Gastrocnemius medialis (tissue), 4 donors: ENCODE results near the gene FLT1.

Experiments
- CTCF ChIP-seq, 5 experiments: fragments of 450-650 bp in 3 of 5; fragments of 200-600 bp in 2 of 5; sonication (generic) in 2 of 5; IDR thresholded peaks in 4 of 5; conservative IDR thresholded peaks in 1 of 5; 1 replicate in 4 of 5; 2 replicates in 1 of 5; pipeline ENCODE4 v1.5.1; 2016 to 2019; ENCODE audit warnings: antibody characterized with exemption in 5 of 5, mild to moderate bottlenecking in 3 of 5, moderate library complexity in 3 of 5
- POLR2A ChIP-seq, 2 donors: fragments of 450-650 bp; IDR thresholded peaks; one replicate each; pipeline ENCODE4 v1.6.1; 2017; ENCODE audit warnings: antibody characterized with exemption in 2 of 2, mild to moderate bottlenecking in 2 of 2, moderate library complexity in 2 of 2

GRCh38 chr13:28494504-28494777 is 487 bp downstream of the FLT1 start:
- no peak for TF ChIP-seq CTCF (IDR thresholded peaks at IDR 0.05 in 4 of 5, conservative IDR thresholded peaks at IDR 0.05 in 1 of 5)
- no peak for TF ChIP-seq POLR2A (IDR thresholded peaks at IDR 0.05)
